Putamen (tissue), 1 donor: Measurements from ENCODE around the gene BOD1L1.
"Not testable (repeated sequence)": the region's sequence is repeated elsewhere in the genome, so short reads cannot be mapped to it uniquely, and the experiment has no call there.

Experiments
- DNase-seq: peaks from one replicate; pipeline ENCODE4 v3.0.0-alpha.2; 2016; ENCODE audit warnings: low spot score

BOD1L1 gene

GRCh38 chr4:13618212-13618806 is 9.2 kb downstream of the BOD1L1 start:
- DNase-seq: no peak

- no peak for DNase-seq
These were observed 9.7 kb downstream of the BOD1L1 start for GRCh38 chr4:13617801-13618200.

- DNase-seq: no peak
These were observed 10.9 kb downstream of the BOD1L1 start for GRCh38 chr4:13616597-13616996.

- peak; percentile 8 for DNase-seq
These were observed 12.4 kb downstream of the BOD1L1 start for GRCh38 chr4:13615161-13615560.

- DNase-seq: no peak
These were observed 15.0 kb downstream of the BOD1L1 start for GRCh38 chr4:13612569-13612968.

- DNase-seq: no peak
These were observed 16.2 kb downstream of the BOD1L1 start for GRCh38 chr4:13611283-13611842.

GRCh38 chr4:13605330-13605729 is 22.2 kb downstream of the BOD1L1 start:
- DNase-seq: no peak

GRCh38 chr4:13601848-13602247 is 25.7 kb downstream of the BOD1L1 start:
- no peak for DNase-seq

GRCh38 chr4:13601048-13601447 is 26.5 kb downstream of the BOD1L1 start:
- DNase-seq: peak; percentile 31

- DNase-seq: no peak
These were observed 28.4 kb downstream of the BOD1L1 start for GRCh38 chr4:13599159-13599558.

- no peak for DNase-seq
These were observed 29.9 kb downstream of the BOD1L1 start for GRCh38 chr4:13597604-13598003.

GRCh38 chr4:13597141-13597540 is 30.4 kb downstream of the BOD1L1 start:
- no peak for DNase-seq

GRCh38 chr4:13592220-13592619 is 35.3 kb downstream of the BOD1L1 start:
- no peak for DNase-seq

- no peak for DNase-seq
These were observed 36.8 kb downstream of the BOD1L1 start for GRCh38 chr4:13590766-13591165.

- no peak for DNase-seq
These were observed 38.6 kb downstream of the BOD1L1 start for GRCh38 chr4:13588954-13589353.

- no peak for DNase-seq
These were observed 43.0 kb downstream of the BOD1L1 start for GRCh38 chr4:13584481-13584880.

- DNase-seq: no peak
These were observed 47.5 kb downstream of the BOD1L1 start for GRCh38 chr4:13580036-13580435.

- DNase-seq: no peak
These were observed 49.9 kb downstream of the BOD1L1 start for GRCh38 chr4:13577660-13578059.

GRCh38 chr4:13570916-13571315 is 56.6 kb downstream of the BOD1L1 start:
- DNase-seq: no peak

GRCh38 chr4:13567125-13567524 is 60.4 kb downstream of the BOD1L1 start:
- DNase-seq: no peak

GRCh38 chr4:13562876-13563275 is 64.6 kb downstream of the BOD1L1 start:
- DNase-seq: no peak

GRCh38 chr4:13561673-13562072 is 65.9 kb downstream of the BOD1L1 start:
- DNase-seq: no peak

GRCh38 chr4:13560111-13560510 is 67.4 kb downstream of the BOD1L1 start:
- DNase-seq: not testable (repeated sequence)

- DNase-seq: no peak
These were observed 68.1 kb downstream of the BOD1L1 start for GRCh38 chr4:13559413-13559812.
